K562 (cell line): ENCODE results near the gene ZDHHC11B. TPM values are rescaled to one million over a fixed set of nuclear protein-coding genes. Genes with fewer than 3 reads are reported as not detected.
A peak's percentile ranks its signal among the peaks of the same experiment; 100 is the strongest.

Source experiments
- ATAC-seq: fragments of 200-7000 bp; cut with Tn5 transposase; 3 replicates; pipeline ENCODE4 v1.9.1; 2020; ENCODE audit warnings: moderate library complexity
- BruUV-seq: library from RNA; stranded (reverse); fragments of 400-500 nt; replicated peaks from 2 replicates; lab custom pipeline; 2021; lab: Mats Ljungman, UMichigan
- CTCF ChIA-PET: fragments of 300-600 bp; formaldehyde crosslinking; extraction: SDS; loops from one replicate; lab custom pipeline; 2021; ENCODE audit warnings: low intra/inter-chr PET ratio; lab: Yijun Ruan, JAX
- POLR2A ChIA-PET: fragments of 300-600, 350-650 bp; sonication (Branson Sonifier 250); formaldehyde crosslinking; extraction: SDS; loops from one replicate; lab custom pipeline; 2021; ENCODE audit warnings: antibody characterized with exemption, inconsistent platforms; lab: Yijun Ruan, JAX
- DNase-seq, 4 experiments: peaks; one replicate each; pipeline versions ENCODE4 v3.0.0 to v3.0.0-alpha.2; 2011 to 2018; ENCODE audit warnings: low spot score in 3 of 4, mixed read lengths in 3 of 4; ENCODE audit errors: extremely low read depth in 1 of 4
- FAIRE-seq: peaks from 2 replicates; lab custom pipeline; 2011; peaks lifted over from hg19 to GRCh38; lab: Jason Lieb, UNC
- H2AFZ ChIP-seq: 2 replicates; pipeline ENCODE4 v1.6.0; 2011; ENCODE audit warnings: low read depth, low read length, control low read depth, inconsistent platforms
- H3K27ac ChIP-seq: fragments of 200-600 bp; 3 replicates; pipeline ENCODE4 v1.8.0; 2011; ENCODE audit warnings: low read depth, mild to moderate bottlenecking, control low read depth, inconsistent platforms, low read length, moderate library complexity, mixed read lengths; ENCODE audit errors: extremely low read depth
- H3K27me3 ChIP-seq, 2 experiments: fragments of 300-600 bp in 1 of 2; 2 replicates in 1 of 2; 3 replicates in 1 of 2; pipeline versions ENCODE4 v1.6.0 to v1.8.0; 2011; ENCODE audit warnings: inconsistent platforms in 2 of 2, low read length in 2 of 2, mild to moderate bottlenecking in 1 of 2, mixed read lengths in 1 of 2, moderate library complexity in 1 of 2; ENCODE audit not compliant: control insufficient read depth in 2 of 2, insufficient read depth in 2 of 2
- H3K36me3 ChIP-seq: fragments of 300-600 bp; 3 replicates; pipeline ENCODE4 v1.8.0; 2011; ENCODE audit warnings: mild to moderate bottlenecking, low read length, inconsistent platforms; ENCODE audit not compliant: control insufficient read depth, insufficient read depth
- H3K4me1 ChIP-seq, 2 experiments: fragments of 200-600 bp in 1 of 2; replicated peaks in 1 of 2; 2 replicates in 1 of 2; 3 replicates in 1 of 2; pipeline versions ENCODE4 v1.5.1 to v1.8.0; 2011; ENCODE audit warnings: inconsistent platforms in 2 of 2, low read length in 2 of 2, mild to moderate bottlenecking in 1 of 2, mixed read lengths in 1 of 2, moderate library complexity in 1 of 2; ENCODE audit not compliant: control insufficient read depth in 2 of 2, insufficient read depth in 2 of 2
- H3K4me2 ChIP-seq: 2 replicates; pipeline ENCODE4 v1.6.1; 2011; ENCODE audit warnings: low read length, control low read depth, inconsistent platforms, mixed read lengths; ENCODE audit not compliant: insufficient read depth
- H3K4me3 ChIP-seq: fragments of 200-600 bp; sonication (generic), shearing (Covaris generic); 2 replicates; pipeline ENCODE4 v1.5.1; 2016; ENCODE audit warnings: control low read depth, inconsistent platforms
- H3K79me2 ChIP-seq: fragments of 200-600 bp; 3 replicates; pipeline ENCODE4 v1.8.0; 2011; ENCODE audit warnings: low read length, inconsistent platforms; ENCODE audit not compliant: control insufficient read depth, insufficient read depth
- H3K9ac ChIP-seq, 2 experiments: 2 replicates each; pipeline versions ENCODE4 v1.6.0 to v1.6.1; 2011; ENCODE audit warnings: low read depth in 2 of 2, low read length in 2 of 2, control low read depth in 1 of 2, inconsistent platforms in 1 of 2, mild to moderate bottlenecking in 1 of 2, mixed read lengths in 1 of 2; ENCODE audit not compliant: insufficient read depth in 1 of 2
- H3K9me1 ChIP-seq: one replicate; pipeline ENCODE4 v1.6.0; 2011; ENCODE audit warnings: inconsistent platforms, mild to moderate bottlenecking, low read length, moderate library complexity; ENCODE audit not compliant: control insufficient read depth, insufficient read depth
- H3K9me3 ChIP-seq: replicated peaks from 2 replicates; pipeline ENCODE4 v1.5.1; 2011; ENCODE audit warnings: low read depth, low read length, inconsistent platforms; ENCODE audit not compliant: control insufficient read depth, insufficient read depth
- H4K20me1 ChIP-seq: replicated peaks from 2 replicates; pipeline ENCODE4 v1.6.1; 2011; ENCODE audit warnings: low read length, inconsistent platforms, mixed read lengths; ENCODE audit not compliant: control insufficient read depth, insufficient read depth
- CBX3 ChIP-seq, 2 experiments: IDR thresholded peaks; 1 replicate in 1 of 2; 2 replicates in 1 of 2; pipeline ENCODE4 v1.6.1; 2012; ENCODE audit warnings: inconsistent platforms in 2 of 2, low read length in 2 of 2, borderline replicate concordance in 1 of 2, control low read depth in 1 of 2
- FOXM1 ChIP-seq, 2 experiments: fragments of 450-650 bp in 1 of 2; sonication (generic) in 1 of 2; formaldehyde crosslinking in 1 of 2; IDR thresholded peaks; 2 replicates each; pipeline versions ENCODE4 v1.6.1 to v1.9.0; 2017 to 2022; ENCODE audit warnings: low read depth in 2 of 2, mild to moderate bottlenecking in 2 of 2, missing genetic modification reagents in 1 of 2, moderate library complexity in 1 of 2
- HNRNPLL ChIP-seq: fragments of 200-400 bp; formaldehyde crosslinking; IDR thresholded peaks from 2 replicates; pipeline ENCODE4 v1.6.1; 2017; ENCODE audit warnings: low read length, low read depth, mild to moderate bottlenecking; ENCODE audit not compliant: poor library complexity, severe bottlenecking
- KAT8 ChIP-seq: fragments of 450-650 bp; IDR thresholded peaks from 2 replicates; pipeline ENCODE4 v1.6.1; 2016; ENCODE audit warnings: low read depth, mild to moderate bottlenecking
- MYBL2 ChIP-seq, 2 experiments: fragments of 450-650 bp in 1 of 2; sonication (generic) in 1 of 2; formaldehyde crosslinking in 1 of 2; IDR thresholded peaks; 2 replicates each; pipeline versions ENCODE4 v1.6.1 to v1.8.1; 2017 to 2022; ENCODE audit warnings: borderline replicate concordance in 1 of 2, inconsistent platforms in 1 of 2, low read depth in 1 of 2, mild to moderate bottlenecking in 1 of 2, missing genetic modification reagents in 1 of 2, moderate library complexity in 1 of 2
- NEUROD1 ChIP-seq: fragments of 150-350 bp; IDR thresholded peaks from 2 replicates; pipeline ENCODE4 v1.6.1; 2014; ENCODE audit warnings: borderline replicate concordance, low read length, low read depth; ENCODE audit not compliant: partially characterized antibody
- POLR2AphosphoS2 ChIP-seq: IDR thresholded peaks from 2 replicates; pipeline ENCODE4 v1.6.1; 2012; ENCODE audit warnings: low read length, improper control_type of control experiment
- TEAD1 ChIP-seq, 2 experiments: fragments of 450-650 bp in 1 of 2; sonication (generic) in 1 of 2; formaldehyde crosslinking; IDR thresholded peaks; 2 replicates each; pipeline versions ENCODE4 v1.4.0 to v1.8.0; 2020 to 2022; ENCODE audit warnings: mild to moderate bottlenecking in 2 of 2, missing genetic modification reagents in 1 of 2
- ZBTB17 ChIP-seq: fragments of 450-650 bp; formaldehyde crosslinking; IDR thresholded peaks from 2 replicates; pipeline ENCODE4 v1.4.0; 2020; ENCODE audit warnings: mild to moderate bottlenecking
- ZBTB7A ChIP-seq: IDR thresholded peaks from 2 replicates; pipeline ENCODE4 v1.6.1; 2011; ENCODE audit warnings: low read depth, mild to moderate bottlenecking, low read length, moderate library complexity, borderline replicate concordance; ENCODE audit not compliant: control insufficient read depth
- ZNF165 ChIP-seq: fragments of 250-450 bp; sonication (Bioruptor Pico); IDR thresholded peaks from 2 replicates; pipeline ENCODE4 v1.4.0; 2020; ENCODE audit warnings: borderline replicate concordance
- WGBS: fragments of 100-300 bp; shearing (Covaris generic); methylation state at CpG from one replicate; pipeline ENCODE4 v1.1.6; 2016; ENCODE audit warnings: low coverage, mixed read lengths; ENCODE audit not compliant: insufficient coverage; ENCODE audit errors: missing lambda C conversion rate; 5-methylcytosine and 5-hydroxymethylcytosine counted together
- in situ Hi-C: fragments of 300-500 bp; cut with MboI; formaldehyde crosslinking; loops from 4 replicates; pipeline ENCODE4 v1.15.0; 2018; ENCODE audit warnings: inconsistent platforms, mixed read lengths
- intact Hi-C: fragments of 100-400 bp; cut with micrococcal nuclease; formaldehyde crosslinking; loops from 2 replicates; pipeline ENCODE4 v1.14.2; 2022
- polyA plus RNA-seq, 8 experiments: library from polyadenylated mRNA; depleted of rRNA in 4 of 8; stranded (reverse) in 5 of 8; unstranded in 3 of 8; fragments of >200 nt; fragmentation: Nextera tagmentation in 2 of 8; fragmentation: Illumina TruSeq in 1 of 8; extraction: Ambion mirVana in 2 of 8; extraction: Trizol in 1 of 8; gene quantifications; 2 replicates each; pipeline versions ENCODE4 v1.2.1 to v1.2.3, GENCODE V29; 2011 to 2014; ENCODE audit warnings: inconsistent platforms in 1 of 8, missing spikeins in 1 of 8
- total RNA-seq, 7 experiments: library from RNA; depleted of rRNA in 6 of 7; stranded (reverse); fragments of >200 nt in 6 of 7; fragmentation: Illumina TruSeq in 2 of 7; extraction: Trizol in 2 of 7; gene quantifications; 2 replicates each; pipeline versions ENCODE4 v1.2.1 to v1.2.3, GENCODE V29; 2011 to 2021; ENCODE audit warnings: low replicate concordance in 1 of 7
- TF ChIP-seq, protein P1 (sequence below), 2 experiments: fragments of 450-650 bp; IDR thresholded peaks; 2 replicates each; pipeline ENCODE4 v1.6.1; 2016; ENCODE audit warnings: mild to moderate bottlenecking in 2 of 2, borderline replicate concordance in 1 of 2, low read depth in 1 of 2, moderate library complexity in 1 of 2

ZDHHC11B gene
- total and polyA plus RNA-seq, 9 of the 15 experiments (the other 6 are each of a cell fraction or from before 2014, with no cell fraction given): 0.03 to 0.23 (median 0.15) TPM; not detected in 3

DNA sequence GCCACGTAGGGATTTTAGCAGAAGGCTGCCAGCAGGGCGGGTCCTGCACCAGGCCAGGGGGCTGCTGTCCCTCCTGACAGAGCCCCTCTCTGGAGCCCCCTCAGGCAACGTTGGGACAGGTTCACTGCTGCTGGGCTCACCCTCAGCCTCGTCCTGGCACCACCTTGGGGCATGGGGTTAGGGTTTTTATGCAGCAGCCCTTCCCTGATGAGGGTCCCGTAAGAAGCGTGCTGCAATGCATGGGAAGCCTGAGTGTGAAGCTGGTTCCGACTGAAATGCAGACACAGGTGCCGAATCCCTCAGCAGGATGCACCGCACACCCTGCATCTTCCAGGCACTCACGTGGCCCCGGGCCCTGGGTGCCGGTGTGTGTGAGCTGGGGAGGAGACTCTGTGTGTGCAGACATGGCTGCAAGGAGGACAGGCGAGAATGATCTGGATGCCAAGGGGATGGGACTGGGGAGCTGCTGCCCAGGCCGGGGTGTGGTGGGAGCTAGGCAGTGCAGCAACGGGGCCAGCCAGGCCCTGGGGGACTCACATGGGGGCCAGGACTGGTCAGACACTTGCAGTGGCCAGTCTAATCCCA lies 27.1 kb downstream of the ZDHHC11B start:
- CTCF ChIA-PET: no interaction called here
- TF ChIP-seq CBX3 (IDR thresholded peaks at IDR 0.05; ENCODE audit: borderline replicate concordance in 1 of 2, low read length in 2 of 2): no peak
- TF ChIP-seq HNRNPLL: no peak
- no peak for TF ChIP-seq POLR2AphosphoS2
- TF ChIP-seq NEUROD1: no peak
- TF ChIP-seq, protein P1, sequence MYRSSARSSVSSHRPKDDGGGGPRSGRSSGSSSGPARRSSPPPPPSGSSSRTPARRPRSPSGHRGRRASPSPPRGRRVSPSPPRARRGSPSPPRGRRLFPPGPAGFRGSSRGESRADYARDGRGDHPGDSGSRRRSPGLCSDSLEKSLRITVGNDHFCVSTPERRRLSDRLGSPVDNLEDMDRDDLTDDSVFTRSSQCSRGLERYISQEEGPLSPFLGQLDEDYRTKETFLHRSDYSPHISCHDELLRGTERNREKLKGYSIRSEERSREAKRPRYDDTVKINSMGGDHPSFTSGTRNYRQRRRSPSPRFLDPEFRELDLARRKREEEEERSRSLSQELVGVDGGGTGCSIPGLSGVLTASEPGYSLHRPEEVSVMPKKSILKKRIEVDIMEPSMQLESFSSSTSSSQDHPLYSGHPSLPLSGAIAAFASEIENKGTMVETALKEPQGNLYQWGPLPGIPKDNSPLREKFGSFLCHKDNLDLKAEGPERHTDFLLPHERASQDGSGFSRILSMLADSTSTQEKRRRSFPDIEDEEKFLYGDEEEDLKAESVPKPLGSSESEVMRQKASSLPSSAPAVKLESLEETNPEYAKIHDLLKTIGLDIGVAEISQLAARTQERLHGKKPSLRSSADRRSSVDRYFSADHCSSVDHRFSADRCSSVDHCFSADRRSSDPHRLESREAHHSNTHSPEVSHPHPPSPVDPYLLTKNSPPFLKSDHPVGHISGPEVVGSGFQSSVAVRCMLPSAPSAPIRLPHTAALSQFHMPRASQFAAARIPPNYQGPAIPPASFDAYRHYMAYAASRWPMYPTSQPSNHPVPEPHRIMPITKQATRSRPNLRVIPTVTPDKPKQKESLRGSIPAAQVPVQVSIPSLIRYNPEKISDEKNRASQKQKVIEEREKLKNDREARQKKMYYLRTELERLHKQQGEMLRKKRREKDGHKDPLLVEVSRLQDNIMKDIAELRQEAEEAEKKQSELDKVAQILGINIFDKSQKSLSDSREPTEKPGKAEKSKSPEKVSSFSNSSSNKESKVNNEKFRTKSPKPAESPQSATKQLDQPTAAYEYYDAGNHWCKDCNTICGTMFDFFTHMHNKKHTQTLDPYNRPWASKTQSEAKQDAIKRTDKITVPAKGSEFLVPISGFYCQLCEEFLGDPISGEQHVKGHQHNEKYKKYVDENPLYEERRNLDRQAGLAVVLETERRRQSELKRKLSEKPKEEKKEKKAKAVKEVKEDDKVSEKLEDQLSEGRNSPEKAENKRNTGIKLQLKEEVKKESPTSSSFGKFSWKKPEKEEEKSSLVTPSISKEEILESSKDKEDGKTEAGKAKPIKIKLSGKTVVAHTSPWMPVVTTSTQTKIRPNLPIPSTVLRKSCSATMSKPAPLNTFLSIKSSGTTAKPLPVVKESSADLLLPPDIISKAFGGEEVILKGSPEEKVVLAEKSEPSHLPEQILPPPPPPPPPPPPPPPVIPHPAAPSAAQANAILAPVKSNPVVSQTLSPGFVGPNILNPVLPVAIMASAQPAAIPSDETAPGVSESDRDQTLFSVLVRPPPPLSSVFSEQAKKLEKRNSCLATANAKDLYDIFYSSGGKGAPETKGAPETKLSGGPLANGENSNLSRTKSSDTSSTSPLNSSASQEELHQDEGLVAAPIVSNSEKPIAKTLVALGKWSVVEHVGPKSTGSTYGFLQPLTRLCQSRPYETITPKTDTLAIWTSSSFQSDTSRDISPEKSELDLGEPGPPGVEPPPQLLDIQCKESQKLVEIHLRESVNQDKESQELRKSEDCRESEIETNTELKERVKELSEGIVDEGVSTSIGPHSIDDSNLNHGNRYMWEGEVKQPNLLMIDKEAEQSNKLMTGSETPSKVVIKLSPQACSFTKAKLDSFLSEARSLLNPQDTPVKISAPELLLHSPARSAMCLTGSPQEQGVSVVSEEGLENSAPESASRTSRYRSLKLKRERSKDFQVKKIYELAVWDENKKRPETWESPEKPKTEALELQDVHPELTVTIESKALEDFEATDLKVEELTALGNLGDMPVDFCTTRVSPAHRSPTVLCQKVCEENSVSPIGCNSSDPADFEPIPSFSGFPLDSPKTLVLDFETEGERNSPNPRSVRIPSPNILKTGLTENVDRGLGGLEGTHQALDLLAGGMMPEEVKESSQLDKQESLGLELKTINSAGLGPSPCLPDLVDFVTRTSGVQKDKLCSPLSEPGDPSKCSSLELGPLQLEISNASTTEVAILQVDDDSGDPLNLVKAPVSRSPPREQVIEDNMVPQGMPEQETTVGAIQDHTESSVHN (IDR thresholded peaks at IDR 0.05; ENCODE audit: borderline replicate concordance in 1 of 2, low read depth in 1 of 2): no peak
- TF ChIP-seq TEAD1 (CRISPR knock-in tag; IDR thresholded peaks at IDR 0.05): no peak
- no peak for TF ChIP-seq KAT8
- TF ChIP-seq ZBTB7A: no peak
- no peak for TF ChIP-seq ZBTB17 (CRISPR knock-in tag)
- no peak for TF ChIP-seq MYBL2 (IDR thresholded peaks at IDR 0.05; ENCODE audit: low read depth)
- no peak for TF ChIP-seq MYBL2 (CRISPR knock-in tag; IDR thresholded peaks at IDR 0.05; ENCODE audit: borderline replicate concordance)
- TF ChIP-seq FOXM1 (IDR thresholded peaks at IDR 0.05; ENCODE audit: low read depth): no peak
- no peak for TF ChIP-seq FOXM1 (CRISPR knock-in tag; IDR thresholded peaks at IDR 0.05; ENCODE audit: low read depth)
- no peak for TF ChIP-seq ZNF165 (CRISPR knock-in tag)

More for the DNA sequence above, 27.1 kb downstream of the ZDHHC11B start:
- POLR2A ChIA-PET: interaction anchor here (0.6 kb wide), 2 partner anchors 86 to 89 kb away, joined by 3 to 4 read pairs; no protein-coding TSS in a partner anchor
- Histone ChIP-seq H2AFZ (no peak overlapping the region), H3K9ac (peak overlapping the region in 1 of 2 experiments; percentile 9; a peak in 1 of 4 replicates), H3K4me2 (no peak overlapping the region), H3K9me3 (no peaks in the 10 kb centered on the region), H3K4me1 (peaks cover 0 to 39% of the 10 kb centered on the region in 2 experiments; a peak in 2 of 5 replicates), H3K79me2 (no peaks in the 10 kb centered on the region), H3K4me3 (no peak overlapping the region), H3K27me3 (peaks cover 39 to 73% of the 10 kb centered on the region in 2 experiments; a peak in 4 of 5 replicates), H3K9me1 (peaks cover 3% of the 10 kb centered on the region), H3K36me3 (no peaks in the 10 kb centered on the region), H4K20me1 (peaks cover 22% of the 10 kb centered on the region), H3K27ac (no peak overlapping the region)
- BruUV-seq: no TSS peak
- in situ Hi-C loops (loop anchor here (10.0 kb wide), 1 partner anchor 87 kb away; no protein-coding TSS in a partner anchor), intact Hi-C loops (no loop called here)
- FAIRE-seq (no peak), DNase-seq (peak in 1 of 4 experiments; percentile 11), ATAC-seq (no peak)
- WGBS: 2% methylated on average over 15 of the region's 15 CpGs
